GM18519 (cell line): ENCODE measurements around the gene ZGPAT.
"Not testable (repeated sequence)": the region's sequence is repeated elsewhere in the genome, so short reads cannot be mapped to it uniquely, and the experiment has no call there.

Source experiments
- ATAC-seq: cut with Tn5 transposase; IDR thresholded peaks from one replicate; pipeline ENCODE4 v1.9.1; 2021; ENCODE audit warnings: mild to moderate bottlenecking, moderate library complexity; ENCODE audit not compliant: unreplicated experiment, low FRiP score

Gene ZGPAT

GRCh38 chr20:63707558-63708300 lies at the start of gene ZGPAT, which contains the start of gene ARFRP1:
Gene ZGPAT, plus strand, starts transcription at chr20:63708039. Its CDS starts 542 bp downstream, at chr20:63708581.
Gene ARFRP1, minus strand, starts transcription at chr20:63707976. Its CDS starts 885 bp downstream, at chr20:63707091.
- peak; percentile 43 for ATAC-seq

GRCh38 chr20:63658749-63659187 lies 49.1 kb upstream of the ZGPAT start:
- ATAC-seq, result no peak

GRCh38 chr20:63659370-63659769 lies 48.5 kb upstream of the ZGPAT start:
- no peak for ATAC-seq

GRCh38 chr20:63660174-63660573 lies 47.7 kb upstream of the ZGPAT start:
- not testable (repeated sequence) for ATAC-seq

- no peak for ATAC-seq
These were observed 47.2 kb upstream of the ZGPAT start for GRCh38 chr20:63660622-63661021.

- ATAC-seq, result no peak
These were observed 46.7 kb upstream of the ZGPAT start for GRCh38 chr20:63661108-63661507.

- no peak for ATAC-seq
These were observed 45.7 kb upstream of the ZGPAT start for GRCh38 chr20:63661959-63662812.

GRCh38 chr20:63662813-63663189 lies 45.0 kb upstream of the ZGPAT start:
- no peak for ATAC-seq

GRCh38 chr20:63663332-63664066 lies 44.3 kb upstream of the ZGPAT start:
- ATAC-seq, result no peak

GRCh38 chr20:63664143-63664851 lies 43.5 kb upstream of the ZGPAT start:
- no peak for ATAC-seq

GRCh38 chr20:63664861-63665594 lies 42.8 kb upstream of the ZGPAT start:
- no peak for ATAC-seq

GRCh38 chr20:63665708-63666107 lies 42.1 kb upstream of the ZGPAT start:
- ATAC-seq, result no peak

GRCh38 chr20:63667858-63668257 lies 40.0 kb upstream of the ZGPAT start:
- ATAC-seq, result no peak

- no peak for ATAC-seq
These were observed 39.5 kb upstream of the ZGPAT start for GRCh38 chr20:63668351-63668750.

GRCh38 chr20:63671695-63672094 lies 36.1 kb upstream of the ZGPAT start:
- not testable (repeated sequence) for ATAC-seq

GRCh38 chr20:63672666-63673065 lies 35.2 kb upstream of the ZGPAT start:
- ATAC-seq, result no peak

- ATAC-seq, result no peak
These were observed 33.9 kb upstream of the ZGPAT start for GRCh38 chr20:63673951-63674350.

GRCh38 chr20:63675681-63676368 lies 32.0 kb upstream of the ZGPAT start:
- ATAC-seq, result no peak

GRCh38 chr20:63678071-63678470 lies 29.8 kb upstream of the ZGPAT start:
- ATAC-seq, result no peak
